ENCODE data around the gene FDX2. TPM values are rescaled to one million over a fixed set of nuclear protein-coding genes. Genes with fewer than 3 reads are reported as not detected.

Gene FDX2
- total and polyA plus RNA-seq, 8 donors, result 16.0 to 25.4 (median 19.6) TPM

DNA sequence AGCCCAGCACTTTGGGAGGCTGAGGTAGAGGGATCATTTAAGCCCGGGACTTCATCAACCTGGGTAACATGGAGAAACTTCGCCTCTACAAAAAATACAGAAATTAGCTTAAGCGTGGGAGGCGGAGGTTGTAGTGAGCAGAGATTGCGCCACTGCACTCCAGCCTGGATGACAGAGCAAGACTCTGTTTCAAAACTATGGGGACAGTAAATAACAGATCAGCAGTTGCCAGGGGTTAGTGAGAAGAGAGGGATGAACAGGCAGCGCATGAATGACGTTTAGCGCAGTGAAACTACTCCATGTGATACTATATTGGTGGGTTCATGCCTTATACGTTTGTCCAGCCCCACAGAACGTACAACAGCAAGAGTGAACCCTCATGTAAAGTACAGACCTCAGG, 30.7 kb upstream of the FDX2 start:
- H3K27ac ChIP-seq, result peak overlapping the region; percentile 57 to 94
- ATAC-seq, result peak; percentile 94
- intact Hi-C loops (cut with DNase I), result no loop called here

DNA sequence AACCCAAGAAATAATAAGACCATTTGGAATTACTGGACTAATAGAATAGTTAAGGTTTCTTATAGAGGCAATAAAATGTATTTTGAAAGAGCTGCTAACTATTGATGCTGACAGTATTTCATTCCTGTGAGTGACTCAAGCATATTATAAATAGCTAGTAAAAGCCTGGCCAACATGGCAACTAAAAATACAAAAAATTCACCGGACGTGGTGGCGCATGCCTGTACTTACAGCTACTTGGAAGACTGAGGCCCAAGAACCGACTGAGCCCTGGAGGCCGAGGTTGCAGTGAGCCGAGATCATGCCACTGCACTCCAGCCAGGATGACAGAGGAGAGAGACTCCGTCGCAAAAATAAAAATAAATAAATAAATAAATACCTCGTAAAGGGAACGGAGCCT, 29.0 kb upstream of the FDX2 start:
- TF ChIP-seq, protein P1, sequence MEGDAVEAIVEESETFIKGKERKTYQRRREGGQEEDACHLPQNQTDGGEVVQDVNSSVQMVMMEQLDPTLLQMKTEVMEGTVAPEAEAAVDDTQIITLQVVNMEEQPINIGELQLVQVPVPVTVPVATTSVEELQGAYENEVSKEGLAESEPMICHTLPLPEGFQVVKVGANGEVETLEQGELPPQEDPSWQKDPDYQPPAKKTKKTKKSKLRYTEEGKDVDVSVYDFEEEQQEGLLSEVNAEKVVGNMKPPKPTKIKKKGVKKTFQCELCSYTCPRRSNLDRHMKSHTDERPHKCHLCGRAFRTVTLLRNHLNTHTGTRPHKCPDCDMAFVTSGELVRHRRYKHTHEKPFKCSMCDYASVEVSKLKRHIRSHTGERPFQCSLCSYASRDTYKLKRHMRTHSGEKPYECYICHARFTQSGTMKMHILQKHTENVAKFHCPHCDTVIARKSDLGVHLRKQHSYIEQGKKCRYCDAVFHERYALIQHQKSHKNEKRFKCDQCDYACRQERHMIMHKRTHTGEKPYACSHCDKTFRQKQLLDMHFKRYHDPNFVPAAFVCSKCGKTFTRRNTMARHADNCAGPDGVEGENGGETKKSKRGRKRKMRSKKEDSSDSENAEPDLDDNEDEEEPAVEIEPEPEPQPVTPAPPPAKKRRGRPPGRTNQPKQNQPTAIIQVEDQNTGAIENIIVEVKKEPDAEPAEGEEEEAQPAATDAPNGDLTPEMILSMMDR (IDR thresholded peaks at IDR 0.05), result no peak
- H3K4me1 ChIP-seq, result peaks cover 0 to 28% of the 10 kb centered on the region in 2 donors
- no peak for DNase-seq
- H3K4me3 ChIP-seq, result no peak overlapping the region
- no peaks in the 10 kb centered on the region for H3K27me3 ChIP-seq
- no peaks in the 10 kb centered on the region for H3K9me3 ChIP-seq
- intact Hi-C loops (cut with DNase I), result no loop called here
- H3K27ac ChIP-seq, result no peak overlapping the region
- peaks cover 0 to 8% of the 10 kb centered on the region in 2 donors for H3K36me3 ChIP-seq
- no peak for ATAC-seq

More for the DNA sequence above, 30.7 kb upstream of the FDX2 start:
- no peak overlapping the region for H3K4me3 ChIP-seq
- H3K9me3 ChIP-seq, result no peaks in the 10 kb centered on the region
- H3K27me3 ChIP-seq, result no peaks in the 10 kb centered on the region
- peaks cover 0 to 25% of the 10 kb centered on the region in 2 donors for H3K36me3 ChIP-seq
- H3K4me1 ChIP-seq, result peaks cover 0 to 24% of the 10 kb centered on the region in 2 donors
- TF ChIP-seq, protein P1 (IDR thresholded peaks at IDR 0.05), result no peak
- peak in 1 of 4 donors; percentile 69 for DNase-seq

DNA sequence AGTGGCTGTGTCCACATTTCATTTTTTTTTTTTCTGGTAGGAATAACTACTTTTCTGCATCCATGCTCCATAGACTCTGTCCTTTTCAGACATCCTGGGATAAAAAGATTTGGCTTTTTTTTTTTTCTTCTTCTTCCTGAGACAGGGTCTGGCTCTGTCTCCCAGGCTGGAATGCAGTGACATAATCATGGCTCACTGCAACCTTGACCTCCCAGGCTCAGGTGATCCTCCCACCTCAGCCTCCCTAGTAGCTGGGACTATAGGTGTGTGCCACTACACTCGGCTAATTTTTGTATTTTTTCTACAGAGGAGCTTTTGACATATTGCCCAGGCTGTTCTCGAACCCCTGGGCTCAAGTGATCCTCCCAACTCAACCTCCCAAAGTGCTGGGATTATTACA, 27.7 kb upstream of the FDX2 start:
- Histone ChIP-seq H3K36me3 (no peaks in the 10 kb centered on the region), H3K4me1 (peaks cover 0 to 41% of the 10 kb centered on the region in 2 donors), H3K27me3 (no peaks in the 10 kb centered on the region), H3K27ac (no peak overlapping the region), H3K9me3 (no peaks in the 10 kb centered on the region), H3K4me3 (no peak overlapping the region)
- TF ChIP-seq, protein P1 (IDR thresholded peaks at IDR 0.05), result no peak
- DNase-seq, result no peak
- intact Hi-C loops (cut with DNase I), result no loop called here
- no peak for ATAC-seq

DNA sequence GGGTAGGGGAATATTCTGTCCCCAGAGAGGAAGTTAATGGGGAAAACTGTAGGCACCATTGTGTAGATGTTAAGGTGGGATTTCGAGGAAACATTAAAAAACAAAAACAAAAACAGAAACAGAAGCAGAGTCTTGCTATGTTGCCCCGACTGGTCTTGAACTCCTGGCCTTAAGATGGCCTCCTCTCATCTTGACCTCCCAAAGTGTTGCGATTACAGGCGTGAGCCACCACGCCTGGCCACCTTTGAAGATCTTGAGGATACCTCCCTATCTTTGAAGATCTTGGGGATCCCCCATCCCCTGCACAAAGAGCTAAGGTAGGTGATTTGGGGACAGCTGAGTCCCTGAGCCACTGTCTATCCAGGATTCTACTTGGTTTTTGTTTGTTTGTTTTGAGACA, 24.2 kb upstream of the FDX2 start:
- Histone ChIP-seq H3K4me1 (peaks cover 0 to 45% of the 10 kb centered on the region in 2 donors), H3K27ac (peak overlapping the region in 1 of 2 donors; percentile 81), H3K4me3 (no peak overlapping the region), H3K9me3 (no peaks in the 10 kb centered on the region), H3K36me3 (peaks cover 0 to 9% of the 10 kb centered on the region in 2 donors), H3K27me3 (no peaks in the 10 kb centered on the region)
- intact Hi-C loops (cut with DNase I), result no loop called here
- ATAC-seq (no peak), DNase-seq (no peak)
- TF ChIP-seq, protein P1 (IDR thresholded peaks at IDR 0.05), result no peak

DNA sequence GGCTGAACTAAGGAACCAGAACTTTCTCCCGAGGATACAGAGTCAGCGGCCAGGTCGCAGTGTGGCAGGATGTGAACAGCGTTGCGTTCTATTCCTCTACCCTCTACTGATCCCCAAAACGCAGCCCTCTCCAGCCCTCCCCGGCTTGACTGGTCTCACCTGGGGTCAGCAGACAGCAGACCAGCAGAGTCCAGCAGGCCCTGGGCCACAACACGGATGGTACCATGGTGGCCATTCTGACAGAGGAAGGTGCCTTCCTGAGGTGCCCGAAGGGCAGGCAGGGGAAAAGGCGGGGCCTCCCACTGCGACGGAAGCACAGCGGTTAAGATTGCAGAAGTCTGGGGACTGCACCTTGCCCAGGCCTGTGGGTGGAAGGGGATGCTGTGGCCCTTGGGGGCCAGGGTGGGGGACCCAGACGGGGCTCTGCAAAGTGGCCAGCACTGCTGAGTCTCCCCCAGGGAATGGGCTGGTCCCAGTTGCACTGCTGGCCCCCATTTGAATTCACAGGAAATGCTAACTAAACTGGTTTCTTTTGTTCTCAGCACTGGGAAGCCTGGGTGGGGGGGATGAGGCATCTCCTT, 23.7 kb upstream of the FDX2 start, which contains the start of gene ICAM3:
Gene ICAM3, minus strand, starts transcription at position 245 of the 581 bp plus-strand sequence. Its CDS starts 10 bp downstream, at position 235.
- Histone ChIP-seq H3K9me3 (no peaks in the 10 kb centered on the region), H3K27me3 (no peaks in the 10 kb centered on the region), H3K4me1 (peaks cover 0 to 48% of the 10 kb centered on the region in 2 donors), H3K4me3 (peak within 1 kb of the TSS in 1 of 2 donors; percentile 41), H3K27ac (peak within 1 kb of the TSS in 1 of 2 donors; percentile 81), H3K36me3 (peaks cover 0 to 9% of the 10 kb centered on the region in 2 donors)
- TF ChIP-seq, protein P1 (IDR thresholded peaks at IDR 0.05), result no peak
- intact Hi-C loops (cut with DNase I), result no loop called here
- DNase-seq (peak in 2 of 4 donors; percentile 70 to 94), ATAC-seq (no peak)
